Smooth muscle cell of the brain vasculature (primary cell): ENCODE measurements around the gene TMCO4.
"Not testable (repeated sequence)": the region's sequence is repeated elsewhere in the genome, so short reads cannot be mapped to it uniquely, and the experiment has no call there.

ENCODE experiments used
- DNase-seq: peaks from one replicate; pipeline ENCODE4 v3.0.0-alpha.2; 2012; ENCODE audit warnings: low read depth, low spot score

TMCO4 gene

DNA sequence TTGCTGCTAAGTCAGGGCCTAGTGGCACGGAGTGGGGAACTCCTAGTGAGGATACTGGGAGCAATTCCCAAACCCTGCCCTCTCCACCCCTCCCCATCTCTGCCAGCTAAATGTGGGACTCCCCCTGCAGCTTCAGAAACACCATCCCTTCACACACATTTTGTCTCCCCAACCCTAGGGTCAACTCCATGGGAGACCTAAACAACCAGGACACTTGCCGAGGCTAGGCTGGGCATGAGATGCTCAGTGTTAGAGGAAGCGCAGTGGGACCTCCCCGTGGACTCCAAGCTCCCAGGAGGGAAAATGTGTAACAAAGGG lies 13.9 kb upstream of the TMCO4 start:
- no peak for DNase-seq

DNA sequence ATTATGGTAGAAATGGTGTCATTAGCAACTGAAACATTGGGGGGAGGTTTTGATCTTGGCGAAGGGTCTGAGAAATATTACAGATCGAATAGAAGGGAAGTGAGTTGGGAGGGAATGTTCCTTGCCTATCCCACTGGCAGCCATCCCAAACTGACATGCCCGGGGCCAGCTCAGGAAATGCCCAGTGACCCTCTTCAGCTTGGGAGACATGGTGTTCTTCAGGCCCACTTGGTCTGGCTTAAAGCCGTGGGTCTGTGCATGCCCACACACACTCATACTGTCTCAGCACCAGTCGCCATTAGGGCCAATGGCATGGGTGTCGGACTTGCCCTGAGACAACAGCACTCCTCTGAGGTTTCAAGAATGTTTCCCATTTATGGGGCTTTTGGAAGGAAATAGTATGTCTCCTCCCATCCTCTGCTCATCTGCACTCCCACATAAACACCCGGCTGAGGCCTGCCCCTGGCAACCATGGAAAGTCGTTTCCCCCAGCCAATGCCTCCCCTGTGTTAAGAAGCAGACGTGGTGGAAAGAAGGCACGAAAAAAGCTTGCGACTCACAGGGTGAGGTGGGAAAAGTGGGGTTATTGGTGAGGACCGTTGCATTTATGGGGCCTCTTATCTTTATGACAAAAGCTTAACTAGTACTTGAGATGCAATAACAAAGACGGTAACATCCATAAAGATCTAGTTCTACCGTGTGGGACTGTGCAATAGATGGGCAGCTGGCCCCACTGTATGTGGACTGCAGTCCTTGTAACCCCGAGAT lies 13.3 kb upstream of the TMCO4 start:
- no peak for DNase-seq

GRCh38 chr1:19811206-19811851 lies 11.6 kb upstream of the TMCO4 start:
- DNase-seq = no peak

DNA sequence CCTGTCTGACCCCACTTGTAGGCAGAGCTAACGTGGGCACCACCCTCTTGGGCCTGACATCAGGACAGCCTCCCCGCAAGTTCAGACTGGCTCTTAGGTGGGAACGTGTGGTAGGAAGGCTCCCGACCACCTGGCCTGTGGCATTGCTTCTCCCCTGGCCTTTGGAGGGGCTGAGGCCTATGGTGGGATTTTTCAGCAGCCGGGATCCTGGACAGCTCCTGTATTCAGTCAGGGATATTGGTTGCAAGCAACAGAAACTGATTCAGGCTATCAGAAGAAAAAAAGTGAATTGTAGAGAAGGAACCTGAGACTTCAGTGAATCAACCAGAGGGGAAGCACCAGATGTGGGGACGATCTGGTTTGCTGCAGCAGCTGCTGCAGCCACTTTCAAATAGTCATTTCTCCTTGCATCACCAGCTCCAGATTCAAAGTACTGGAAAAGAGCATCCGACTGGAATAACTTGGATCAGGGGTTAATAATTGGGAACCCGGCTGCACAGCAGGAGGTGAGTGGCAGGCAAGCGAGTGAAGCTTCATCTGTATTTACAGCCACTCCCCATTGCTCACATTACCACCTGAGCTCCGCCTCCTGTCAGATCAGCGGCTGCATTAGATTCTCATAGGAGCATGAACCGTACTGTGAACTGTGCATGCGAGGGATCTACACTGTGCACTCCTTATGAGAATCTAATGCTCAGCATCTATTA lies 9.5 kb upstream of the TMCO4 start:
- no peak for DNase-seq

DNA sequence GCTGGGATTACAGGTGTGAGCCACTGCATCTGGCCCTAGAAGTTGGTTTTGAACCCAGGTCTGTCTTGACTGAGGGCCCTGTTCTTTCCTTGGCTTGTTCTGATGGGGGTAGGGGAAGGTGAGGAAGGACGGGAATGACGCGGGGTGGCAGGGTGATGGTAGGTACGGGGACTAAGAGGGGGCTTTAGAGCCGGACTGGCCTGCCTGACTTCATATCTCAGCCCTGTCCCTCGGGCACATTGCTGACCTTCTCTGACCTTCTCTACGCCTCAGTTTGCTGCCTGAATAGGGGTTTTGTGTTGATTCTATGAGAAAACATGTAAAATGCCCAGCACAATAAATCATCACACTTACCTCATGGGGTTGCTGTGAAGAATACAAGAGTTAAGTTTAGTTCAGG lies 8.6 kb upstream of the TMCO4 start:
- DNase-seq = no peak

DNA sequence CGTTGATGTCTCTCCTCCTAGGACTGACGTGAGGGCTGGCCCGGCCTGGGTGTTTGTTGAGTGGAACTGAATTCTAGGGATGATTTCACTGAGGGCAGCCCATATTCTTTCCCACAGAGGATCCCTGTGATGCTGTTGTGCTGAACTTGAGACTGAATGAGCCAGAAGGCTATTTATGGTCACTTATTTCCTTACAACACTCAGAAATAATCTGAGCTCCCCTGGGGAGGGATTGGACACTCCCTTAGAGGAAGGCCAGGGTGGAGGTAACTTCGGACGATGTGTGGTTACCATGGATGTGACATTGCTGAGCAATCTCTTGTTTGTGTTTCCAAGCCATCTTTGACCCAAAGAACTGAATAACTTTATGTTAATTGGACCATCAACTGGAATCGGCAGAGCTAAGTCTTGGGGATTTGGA lies 5.1 kb upstream of the TMCO4 start:
- no peak for DNase-seq

DNA sequence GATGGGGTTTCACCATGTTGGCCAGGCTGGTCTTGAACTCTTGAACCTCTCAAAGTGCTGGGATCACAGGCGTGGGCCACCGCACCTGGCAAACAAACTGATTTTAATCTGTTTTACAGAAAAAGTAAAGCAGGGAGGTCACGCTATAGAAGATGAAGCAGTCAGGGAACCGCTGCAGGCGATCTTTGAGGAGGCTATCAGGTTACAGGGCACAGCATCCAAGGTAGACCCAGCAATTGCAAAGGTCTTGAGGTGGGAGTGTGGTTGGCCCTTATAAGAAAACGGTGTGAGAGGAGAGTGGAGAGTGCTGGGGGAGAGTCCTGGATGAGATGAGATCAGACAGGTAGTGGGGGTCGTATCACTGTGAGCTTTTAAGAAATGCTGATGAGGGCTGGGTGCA lies 2.6 kb upstream of the TMCO4 start:
- DNase-seq = no peak

DNA sequence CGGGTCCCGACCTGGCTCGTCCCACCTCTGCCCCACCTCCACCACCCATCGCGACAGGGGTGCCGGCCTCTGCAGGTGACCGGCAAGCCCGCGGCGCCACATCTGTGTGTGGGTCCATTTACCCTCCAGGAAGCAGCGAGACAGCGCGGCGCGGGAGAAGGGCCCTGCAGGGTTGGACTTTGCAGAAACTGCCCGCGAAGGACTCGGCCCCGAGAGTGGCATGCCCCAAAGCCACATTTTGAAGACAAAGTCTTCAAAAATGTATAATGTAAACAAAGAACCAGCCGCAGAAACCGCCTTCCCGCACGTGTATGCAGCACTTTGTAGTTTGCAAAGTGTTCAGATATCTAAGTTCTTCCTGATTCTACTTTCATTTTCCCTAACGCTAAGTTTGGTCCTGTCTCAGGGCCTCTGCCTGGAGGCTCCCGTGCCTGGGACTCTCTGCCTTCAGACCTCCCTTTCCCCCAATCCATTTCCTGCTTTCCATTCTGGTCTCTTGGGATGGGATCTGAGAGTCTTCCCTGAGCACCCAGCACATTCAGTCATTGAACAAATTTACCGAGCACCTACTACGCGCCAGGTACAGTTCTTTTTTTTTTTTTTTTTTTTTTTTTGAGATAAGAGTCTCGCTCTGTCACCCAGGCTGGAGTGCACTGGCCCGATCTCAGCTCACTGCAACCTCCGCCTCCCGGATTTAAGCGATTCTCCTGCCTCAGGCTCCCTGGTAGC lies 524 bp upstream of the TMCO4 start:
- DNase-seq = peak; percentile 79

DNA sequence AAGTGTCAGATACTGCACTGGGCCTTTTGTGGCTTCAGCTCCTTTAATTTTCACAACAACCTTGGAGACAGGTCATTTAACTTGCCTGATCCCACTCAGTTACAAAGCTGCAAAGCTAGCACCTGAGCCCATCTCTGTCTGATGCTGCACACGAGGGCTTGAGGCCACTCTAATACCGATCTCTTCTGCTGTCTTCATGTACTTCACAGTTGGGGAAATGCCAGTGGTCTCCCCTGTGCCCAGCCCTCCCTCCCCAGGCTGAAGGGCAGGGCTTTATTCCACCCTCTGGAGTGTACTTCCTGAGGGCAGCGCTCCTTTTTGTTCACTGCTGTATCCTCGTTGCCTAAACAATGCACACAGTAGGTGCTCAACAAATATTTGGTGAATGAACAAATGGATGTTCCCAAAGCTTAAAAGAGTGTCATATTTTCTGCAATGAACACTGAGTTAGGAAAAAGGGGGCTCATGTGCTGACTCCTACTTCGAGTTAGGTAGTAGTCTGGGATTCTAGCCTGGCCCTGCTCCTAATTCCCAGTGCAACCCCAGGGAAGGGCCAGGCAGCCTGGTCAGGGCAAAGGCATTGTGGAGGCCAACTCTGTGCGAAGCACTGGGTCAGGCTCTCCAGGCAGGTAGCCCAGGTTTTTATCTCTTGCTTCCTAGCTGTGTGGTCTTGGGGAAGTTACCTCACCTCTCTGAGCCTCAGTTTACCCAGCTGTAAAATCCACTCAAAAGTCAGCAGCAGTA lies 1.1 kb downstream of the TMCO4 start:
- DNase-seq = no peak

GRCh38 chr1:19797827-19798226 lies 1.9 kb downstream of the TMCO4 start:
- no peak for DNase-seq

DNA sequence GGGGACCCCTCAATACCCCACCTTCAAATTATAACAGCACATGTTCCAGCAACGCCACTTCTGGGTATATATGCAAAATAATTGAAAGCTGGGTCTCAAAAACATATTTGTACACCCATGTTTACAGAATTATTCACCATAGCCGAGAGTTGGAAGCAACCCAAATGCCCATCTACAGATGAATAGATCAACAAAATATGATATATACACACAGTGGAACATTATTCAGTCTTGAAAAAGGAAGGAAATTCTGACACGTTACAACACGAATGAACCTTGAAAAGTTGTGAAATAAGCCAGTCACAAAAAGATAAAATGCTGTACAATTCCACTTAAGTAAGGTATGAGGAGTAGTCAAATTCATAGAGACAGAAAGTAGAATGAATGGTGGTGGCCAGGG lies 5.1 kb downstream of the TMCO4 start:
- no peak for DNase-seq

GRCh38 chr1:19793360-19794046 lies 6.2 kb downstream of the TMCO4 start:
- DNase-seq = no peak

GRCh38 chr1:19792237-19793002 lies 7.3 kb downstream of the TMCO4 start:
- DNase-seq = no peak

- not testable (repeated sequence) for DNase-seq
These were observed 9.4 kb downstream of the TMCO4 start for GRCh38 chr1:19790061-19790975.

DNA sequence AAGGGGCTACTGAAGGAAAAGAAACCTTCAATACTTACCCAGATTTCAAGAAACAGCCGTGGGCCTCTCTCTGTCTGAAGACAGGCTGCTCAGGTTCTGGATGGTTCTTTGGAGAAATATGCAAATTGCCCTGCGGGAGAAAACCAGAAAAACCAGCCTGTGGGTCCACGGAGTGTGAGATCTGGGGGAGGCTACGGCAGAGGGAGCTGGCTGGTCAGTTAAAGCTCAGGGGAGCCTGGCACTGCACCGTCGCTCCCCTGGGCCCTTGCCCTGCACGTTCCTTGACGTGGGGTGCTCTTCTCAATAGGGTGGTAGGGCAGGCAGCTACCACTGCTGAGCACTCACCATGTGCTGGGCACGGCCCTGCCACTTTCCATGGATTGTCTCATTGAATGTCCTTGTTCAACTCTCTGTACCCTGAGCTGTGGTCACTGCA lies 12.7 kb downstream of the TMCO4 start:
- no peak for DNase-seq

- DNase-seq = no peak
These were observed 14.1 kb downstream of the TMCO4 start for GRCh38 chr1:19785660-19786059.

DNA sequence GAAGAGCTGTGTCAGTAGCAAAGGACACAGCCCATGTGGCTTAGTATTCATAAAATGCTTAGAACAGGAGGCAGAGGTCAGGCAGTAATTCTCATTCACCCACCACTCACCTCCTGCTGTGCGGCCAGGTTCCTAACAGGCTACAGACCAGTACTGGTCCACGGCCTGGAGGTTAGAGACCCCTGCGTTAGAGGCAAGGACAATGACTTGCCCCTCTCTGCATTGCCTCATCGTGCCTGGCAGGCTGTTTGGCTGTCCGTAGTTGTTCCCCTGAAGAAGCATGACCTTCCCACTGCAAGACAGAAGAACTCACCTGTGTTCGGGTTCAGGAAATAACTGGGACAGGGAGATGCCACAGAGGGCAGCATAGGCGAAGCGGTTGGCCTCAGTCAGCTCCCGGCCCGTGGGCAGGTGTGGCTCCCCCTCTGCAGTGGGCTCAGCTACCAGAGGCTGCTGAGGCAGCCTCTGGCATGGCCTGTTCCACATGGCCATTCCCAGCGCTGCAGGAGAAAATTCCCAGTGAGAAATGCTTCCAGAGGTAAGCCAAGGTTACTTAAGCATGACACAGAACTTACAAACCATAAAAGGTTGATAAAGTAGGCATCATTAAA lies 19.3 kb downstream of the TMCO4 start:
- no peak for DNase-seq

DNA sequence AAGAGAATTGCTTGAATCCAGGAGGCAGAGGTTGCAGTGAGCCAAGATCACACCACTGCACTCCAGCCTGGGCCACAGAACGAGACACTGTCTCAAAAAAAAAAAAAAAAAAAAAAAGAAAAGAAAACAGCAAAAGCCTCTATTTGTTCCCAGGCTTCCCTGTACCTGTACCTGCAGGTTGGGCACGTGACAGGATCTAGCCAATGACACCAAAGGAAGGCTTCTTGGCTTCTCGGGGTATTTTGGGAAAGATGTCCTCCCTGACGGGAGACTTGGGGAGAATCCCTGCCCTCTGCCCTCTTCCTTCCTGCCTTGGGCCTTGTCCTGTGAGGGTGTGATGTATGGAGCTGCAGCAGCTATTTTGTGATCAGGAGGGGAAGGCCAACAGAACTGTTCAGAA lies 22.8 kb downstream of the TMCO4 start:
- DNase-seq = no peak

GRCh38 chr1:19776287-19776686 lies 23.4 kb downstream of the TMCO4 start:
- no peak for DNase-seq
